ENCODE measurements around the gene CHST4.

DNA sequence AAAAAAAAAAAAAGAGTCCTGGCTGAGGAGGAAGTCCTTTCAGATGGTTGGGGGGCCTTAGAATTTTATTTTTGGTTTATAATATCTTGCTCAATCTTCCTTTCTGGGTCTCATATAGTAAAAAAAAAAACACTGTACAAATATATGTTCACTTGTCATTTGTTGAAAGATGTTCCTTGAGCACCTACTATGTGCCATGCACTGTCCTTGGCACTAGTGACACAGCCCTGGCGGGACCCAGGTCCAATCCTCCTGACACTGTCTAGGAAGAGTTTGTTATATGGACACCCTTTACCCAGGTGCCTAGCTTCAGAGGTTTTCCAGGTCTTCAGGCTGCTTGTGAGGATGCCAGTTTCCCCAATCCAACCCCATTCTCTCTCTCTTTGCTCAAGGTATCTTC, 2.0 kb downstream of the CHST4 start:
- TF ChIP-seq, protein P1, sequence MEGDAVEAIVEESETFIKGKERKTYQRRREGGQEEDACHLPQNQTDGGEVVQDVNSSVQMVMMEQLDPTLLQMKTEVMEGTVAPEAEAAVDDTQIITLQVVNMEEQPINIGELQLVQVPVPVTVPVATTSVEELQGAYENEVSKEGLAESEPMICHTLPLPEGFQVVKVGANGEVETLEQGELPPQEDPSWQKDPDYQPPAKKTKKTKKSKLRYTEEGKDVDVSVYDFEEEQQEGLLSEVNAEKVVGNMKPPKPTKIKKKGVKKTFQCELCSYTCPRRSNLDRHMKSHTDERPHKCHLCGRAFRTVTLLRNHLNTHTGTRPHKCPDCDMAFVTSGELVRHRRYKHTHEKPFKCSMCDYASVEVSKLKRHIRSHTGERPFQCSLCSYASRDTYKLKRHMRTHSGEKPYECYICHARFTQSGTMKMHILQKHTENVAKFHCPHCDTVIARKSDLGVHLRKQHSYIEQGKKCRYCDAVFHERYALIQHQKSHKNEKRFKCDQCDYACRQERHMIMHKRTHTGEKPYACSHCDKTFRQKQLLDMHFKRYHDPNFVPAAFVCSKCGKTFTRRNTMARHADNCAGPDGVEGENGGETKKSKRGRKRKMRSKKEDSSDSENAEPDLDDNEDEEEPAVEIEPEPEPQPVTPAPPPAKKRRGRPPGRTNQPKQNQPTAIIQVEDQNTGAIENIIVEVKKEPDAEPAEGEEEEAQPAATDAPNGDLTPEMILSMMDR (IDR thresholded peaks at IDR 0.05; ENCODE audit: insufficient read depth, low read depth, low read length): no peak
- no peak for TF ChIP-seq EZH2 (IDR thresholded peaks at IDR 0.05; ENCODE audit: insufficient read depth, low read length)
